B cell (primary cell): ENCODE results near the gene HS3ST1.

Experiments
- CTCF ChIP-seq: fragments of 200-600 bp; IDR thresholded peaks from one replicate; pipeline ENCODE4 v1.8.0; 2022; ENCODE audit warnings: antibody characterized with exemption, mild to moderate bottlenecking
- EZH2 ChIP-seq: IDR thresholded peaks from 2 replicates; pipeline ENCODE4 v1.6.1; 2012; ENCODE audit warnings: borderline replicate concordance, low read depth, mild to moderate bottlenecking, moderate library complexity, low read length; ENCODE audit not compliant: insufficient read depth, poor library complexity, severe bottlenecking

- TF ChIP-seq CTCF (no peak), EZH2 (no peak)
These were observed 8.0 kb upstream of the HS3ST1 start for GRCh38 chr4:11436673-11437072.
